Muscle layer of duodenum (tissue), 2 donors: Measurements from ENCODE around the gene STIM1.
"Not testable (repeated sequence)": the region's sequence is repeated elsewhere in the genome, so short reads cannot be mapped to it uniquely, and the experiment has no call there.

ENCODE experiments used
- H3K27ac ChIP-seq: one replicate; pipeline ENCODE4 v1.7.0; 2013; ENCODE audit warnings: mild to moderate bottlenecking, low read length
- H3K27me3 ChIP-seq: one replicate; pipeline ENCODE4 v1.7.0; 2013; ENCODE audit warnings: low read depth, mild to moderate bottlenecking, control low read depth, low read length
- H3K36me3 ChIP-seq, 2 donors: one replicate each; pipeline ENCODE4 v1.7.0; 2013; ENCODE audit warnings: low read length in 2 of 2, control low read depth in 1 of 2, mild to moderate bottlenecking in 1 of 2; ENCODE audit not compliant: insufficient read depth in 2 of 2, control insufficient read depth in 1 of 2
- H3K4me1 ChIP-seq, 2 donors: one replicate each; pipeline ENCODE4 v1.7.0; 2013; ENCODE audit warnings: low read length in 2 of 2, mild to moderate bottlenecking in 2 of 2, control low read depth in 1 of 2, moderate library complexity in 1 of 2; ENCODE audit not compliant: insufficient read depth in 2 of 2, control insufficient read depth in 1 of 2
- H3K4me3 ChIP-seq, 2 donors: one replicate each; pipeline ENCODE4 v1.7.0; 2013; ENCODE audit warnings: low read length in 2 of 2, low read depth in 1 of 2, mild to moderate bottlenecking in 1 of 2
- H3K9me3 ChIP-seq, 2 donors: one replicate each; pipeline ENCODE4 v1.7.0; 2013; ENCODE audit warnings: low read length in 2 of 2, control low read depth in 1 of 2, mild to moderate bottlenecking in 1 of 2; ENCODE audit not compliant: control insufficient read depth in 1 of 2
- donor health status: healthy.

Gene STIM1

DNA sequence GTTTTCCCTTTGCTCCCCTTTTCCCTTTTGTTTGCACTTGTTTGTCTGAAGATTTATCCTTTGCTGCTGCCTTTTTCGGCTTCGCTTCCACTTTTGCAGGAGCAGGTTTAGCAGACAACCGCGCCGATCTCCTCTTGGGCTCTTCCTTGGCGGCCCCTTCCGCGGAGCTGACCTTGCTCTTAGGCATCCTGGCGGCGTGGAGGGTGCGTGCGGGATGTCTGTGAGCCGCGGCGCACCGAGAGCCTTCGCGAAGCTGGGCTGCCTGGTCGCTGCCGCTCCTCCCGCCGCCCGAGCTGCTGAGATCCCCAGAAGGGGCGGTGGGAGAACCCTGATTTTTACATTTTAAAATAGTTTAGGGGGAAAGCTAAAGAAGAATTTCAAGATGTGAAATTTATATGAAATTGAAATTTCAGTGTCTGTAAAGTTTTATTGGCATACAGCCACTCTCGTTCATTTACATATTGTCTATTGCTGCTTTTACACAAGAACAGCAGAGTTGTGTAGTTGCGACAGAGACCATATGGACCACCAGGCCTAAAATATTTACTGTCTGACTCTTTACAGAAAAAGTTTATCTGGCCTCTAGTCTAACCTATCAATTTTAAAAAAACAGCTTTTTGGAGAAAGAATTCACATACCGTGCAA, 133.9 kb downstream of the STIM1 start:
- Histone ChIP-seq H3K27ac (peak overlapping the region; percentile 21), H3K4me3 (peak overlapping the region in 1 of 2 donors; percentile 10), H3K36me3 (no peaks in the 10 kb centered on the region), H3K4me1 (peaks cover 14 to 26% of the 10 kb centered on the region in 2 donors), H3K9me3 (peaks cover 0 to 7% of the 10 kb centered on the region in 2 donors), H3K27me3 (no peaks in the 10 kb centered on the region)

DNA sequence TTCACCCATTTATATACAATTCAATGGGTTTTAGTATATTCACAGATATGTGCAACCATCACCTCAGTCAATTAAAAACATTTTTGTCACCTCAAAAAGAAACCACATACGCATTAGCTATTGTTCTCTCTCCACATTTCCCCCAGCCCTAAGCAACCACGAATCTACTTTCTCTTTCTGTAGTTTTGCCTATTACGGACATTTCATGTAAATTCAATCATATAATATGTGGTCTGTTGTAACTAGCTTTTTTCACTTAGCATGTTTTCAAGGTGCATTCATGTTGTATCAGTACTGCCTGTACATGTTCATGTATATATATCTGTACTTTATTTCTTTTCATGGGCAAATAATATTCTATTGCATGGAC, 134.4 kb downstream of the STIM1 start:
- Histone ChIP-seq H3K36me3 (no peaks in the 10 kb centered on the region), H3K27ac (no peak overlapping the region), H3K4me1 (peaks cover 9 to 21% of the 10 kb centered on the region in 2 donors)

DNA sequence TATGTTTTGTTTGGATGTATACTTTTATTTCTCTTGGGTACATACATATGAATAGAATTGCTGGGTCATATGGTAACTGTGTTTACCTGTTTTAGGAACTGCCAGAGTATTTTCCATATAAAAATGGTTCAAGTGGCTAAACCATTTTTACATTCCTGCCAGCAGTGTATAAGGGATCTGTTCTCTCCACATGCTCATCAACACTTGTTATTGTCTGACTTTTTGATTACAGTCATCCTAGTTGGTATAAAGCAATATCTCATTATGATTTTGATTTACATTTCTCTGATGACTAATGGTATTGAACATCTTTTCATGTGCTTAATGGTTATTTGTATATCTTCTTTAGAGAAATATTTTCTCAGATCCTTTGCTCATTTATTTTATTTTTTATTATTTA, 134.9 kb downstream of the STIM1 start:
- Histone ChIP-seq H3K9me3 (peaks cover 0 to 9% of the 10 kb centered on the region in 2 donors), H3K27ac (no peak overlapping the region), H3K4me3 (no peak overlapping the region), H3K36me3 (no peaks in the 10 kb centered on the region), H3K4me1 (peaks cover 4 to 19% of the 10 kb centered on the region in 2 donors), H3K27me3 (no peaks in the 10 kb centered on the region)

More for the DNA sequence above, 134.4 kb downstream of the STIM1 start:
- Histone ChIP-seq H3K27me3 (no peaks in the 10 kb centered on the region), H3K9me3 (peaks cover 0 to 9% of the 10 kb centered on the region in 2 donors), H3K4me3 (no peak overlapping the region)

DNA sequence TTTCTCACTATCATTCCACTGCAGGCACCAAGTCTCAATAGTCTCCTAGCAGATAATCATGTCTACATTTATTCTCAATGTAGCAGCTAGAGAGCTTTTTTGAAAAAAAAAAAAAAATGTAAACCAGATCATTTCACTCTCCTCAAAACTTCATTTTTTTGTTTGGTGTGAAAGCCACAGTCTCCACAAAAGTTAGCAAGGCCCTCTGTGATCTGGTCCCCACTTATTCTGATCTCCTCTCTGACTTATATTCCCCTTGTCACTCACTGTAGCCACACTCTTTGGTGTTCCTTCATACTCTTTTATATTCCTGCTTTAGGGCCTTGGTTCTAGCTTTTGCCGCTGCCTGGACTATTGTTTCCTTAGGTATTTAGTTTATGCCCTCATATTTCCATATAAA, 137.5 kb downstream of the STIM1 start:
- Histone ChIP-seq H3K9me3 (peaks cover 0 to 9% of the 10 kb centered on the region in 2 donors), H3K4me3 (no peak overlapping the region), H3K27ac (no peak overlapping the region), H3K4me1 (peaks cover 8 to 16% of the 10 kb centered on the region in 2 donors), H3K36me3 (no peaks in the 10 kb centered on the region), H3K27me3 (no peaks in the 10 kb centered on the region)

DNA sequence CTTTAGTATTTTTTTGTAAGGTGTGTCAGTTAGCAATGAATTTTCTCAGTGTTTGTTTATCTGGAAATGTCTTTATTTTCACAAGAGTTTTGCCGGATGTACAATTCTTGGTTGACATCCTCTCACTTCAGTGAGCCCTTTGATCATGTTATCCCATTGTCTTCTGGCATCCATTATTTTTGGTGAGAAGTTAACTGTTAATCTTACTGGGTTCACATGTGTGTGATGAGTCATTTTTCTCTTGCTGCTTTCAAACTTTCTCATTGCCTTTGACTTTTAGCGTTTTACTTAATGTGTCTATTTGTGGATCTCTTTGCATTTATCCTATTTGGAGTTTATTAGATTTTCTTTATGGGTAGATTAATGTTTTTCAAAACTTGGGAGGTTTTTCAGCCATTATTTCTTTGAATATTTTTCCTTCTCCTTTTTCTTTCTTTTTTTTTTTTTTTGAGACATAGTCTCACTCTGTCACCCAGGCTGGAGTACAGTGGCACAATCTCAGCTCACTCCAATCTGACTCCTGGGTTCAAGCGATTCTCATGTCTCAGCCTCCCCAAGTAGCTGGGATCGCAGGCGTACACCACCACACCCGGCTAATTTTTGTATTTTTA, 138.7 kb downstream of the STIM1 start:
- Histone ChIP-seq H3K4me1 (peaks cover 8 to 15% of the 10 kb centered on the region in 2 donors), H3K9me3 (peaks cover 0 to 9% of the 10 kb centered on the region in 2 donors), H3K4me3 (no peak overlapping the region), H3K27ac (no peak overlapping the region), H3K36me3 (no peaks in the 10 kb centered on the region), H3K27me3 (no peaks in the 10 kb centered on the region)

DNA sequence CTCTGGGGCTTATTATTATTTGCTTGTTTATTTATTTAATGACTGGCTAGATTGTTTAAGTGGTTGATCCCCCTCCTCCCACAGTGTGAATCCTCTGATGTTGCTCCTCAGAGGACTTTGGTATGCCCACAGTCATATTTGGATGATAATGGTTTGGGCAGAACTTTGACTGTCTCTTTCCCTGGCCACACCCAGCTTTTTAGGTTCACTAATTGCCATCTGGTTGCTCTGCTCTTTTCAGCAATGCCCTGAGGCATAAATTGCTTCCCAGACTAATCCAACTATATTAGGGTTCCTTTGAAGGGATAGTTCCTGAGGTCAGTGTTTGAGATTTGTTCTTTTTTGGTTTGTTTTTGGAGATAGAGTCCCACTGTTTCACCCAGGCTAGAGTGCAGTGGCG, 139.8 kb downstream of the STIM1 start:
- peaks cover 8 to 15% of the 10 kb centered on the region in 2 donors for H3K4me1 ChIP-seq
- no peak overlapping the region for H3K27ac ChIP-seq
- peaks cover 0 to 9% of the 10 kb centered on the region in 2 donors for H3K9me3 ChIP-seq
- H3K27me3 ChIP-seq, result no peaks in the 10 kb centered on the region
- H3K4me3 ChIP-seq, result no peak overlapping the region
- H3K36me3 ChIP-seq, result no peaks in the 10 kb centered on the region

DNA sequence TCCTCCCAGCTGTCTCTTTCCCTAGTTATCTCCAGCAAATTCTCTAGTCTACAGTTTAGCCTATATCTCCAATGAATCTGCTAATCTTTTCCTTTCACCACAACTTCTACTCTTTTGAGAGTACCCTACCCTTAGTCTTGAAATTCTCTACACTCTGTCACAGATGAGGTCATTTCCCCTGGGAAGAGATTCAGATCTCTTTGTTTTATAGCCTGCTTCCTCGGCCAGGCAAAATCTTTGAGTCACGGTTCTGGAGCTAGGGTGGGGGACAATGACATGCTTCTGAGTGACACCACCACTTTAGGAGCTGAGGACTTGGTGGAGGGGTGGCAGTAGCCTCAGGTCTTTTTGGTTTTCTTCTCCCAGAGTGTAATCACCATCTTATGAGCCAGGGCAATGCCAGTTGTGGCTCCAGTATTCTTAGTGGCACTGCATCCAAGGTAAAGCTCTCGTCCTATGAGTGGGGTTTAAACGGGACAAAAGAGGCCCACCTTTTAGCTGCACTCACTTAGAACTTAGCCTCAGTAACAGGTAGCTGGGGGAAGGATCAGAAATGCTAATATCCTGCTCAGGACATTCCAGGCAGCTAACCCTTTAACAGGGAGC, 140.6 kb downstream of the STIM1 start:
- Histone ChIP-seq H3K4me3 (no peak overlapping the region), H3K36me3 (no peaks in the 10 kb centered on the region), H3K27ac (no peak overlapping the region), H3K9me3 (peaks cover 0 to 9% of the 10 kb centered on the region in 2 donors), H3K4me1 (peaks cover 8 to 15% of the 10 kb centered on the region in 2 donors), H3K27me3 (no peaks in the 10 kb centered on the region)

DNA sequence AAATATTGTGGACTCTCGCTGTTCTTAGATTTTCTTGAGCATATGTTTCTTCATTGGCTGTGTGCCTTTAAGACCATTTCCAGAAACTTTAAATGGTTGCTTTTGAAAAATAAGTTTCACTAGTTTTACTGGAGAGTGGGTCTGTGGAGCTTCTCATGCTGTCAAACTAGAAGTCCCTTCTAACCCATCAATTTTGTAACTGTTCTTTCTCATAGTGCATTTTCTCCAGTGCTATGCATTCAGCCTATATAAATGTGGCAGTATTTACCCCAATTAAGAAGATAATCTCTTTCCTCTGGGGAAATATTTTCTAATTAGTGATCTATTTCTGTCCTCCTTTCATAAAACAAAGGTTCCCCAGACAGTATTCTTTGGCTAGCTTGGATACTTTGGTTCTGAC, 141.2 kb downstream of the STIM1 start:
- Histone ChIP-seq H3K27me3 (no peaks in the 10 kb centered on the region), H3K4me3 (no peak overlapping the region), H3K27ac (no peak overlapping the region), H3K9me3 (peaks cover 0 to 9% of the 10 kb centered on the region in 2 donors), H3K36me3 (no peaks in the 10 kb centered on the region), H3K4me1 (peaks cover 8 to 12% of the 10 kb centered on the region in 2 donors)

DNA sequence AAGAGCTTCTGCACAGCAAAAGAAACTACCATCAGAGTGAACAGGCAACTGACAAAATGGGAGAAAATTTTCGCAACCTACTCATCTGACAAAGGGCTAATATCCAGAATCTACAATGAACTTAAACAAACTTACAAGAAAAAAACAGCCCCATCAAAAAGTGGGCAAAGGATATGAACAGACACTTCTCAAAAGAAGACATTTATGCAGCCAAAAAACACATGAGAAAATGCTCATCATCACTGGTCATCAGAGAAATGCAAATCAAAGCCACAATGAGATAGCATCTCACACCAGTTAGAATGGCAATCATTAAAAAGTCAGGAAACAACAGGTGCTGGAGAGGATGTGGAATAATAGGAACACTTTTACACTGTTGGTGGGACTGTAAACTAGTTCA, 149.3 kb downstream of the STIM1 start:
- H3K36me3 ChIP-seq, H3K4me3 ChIP-seq, H3K27me3 ChIP-seq, H3K27ac ChIP-seq, H3K4me1 ChIP-seq, H3K9me3 ChIP-seq: not testable (repeated sequence)

DNA sequence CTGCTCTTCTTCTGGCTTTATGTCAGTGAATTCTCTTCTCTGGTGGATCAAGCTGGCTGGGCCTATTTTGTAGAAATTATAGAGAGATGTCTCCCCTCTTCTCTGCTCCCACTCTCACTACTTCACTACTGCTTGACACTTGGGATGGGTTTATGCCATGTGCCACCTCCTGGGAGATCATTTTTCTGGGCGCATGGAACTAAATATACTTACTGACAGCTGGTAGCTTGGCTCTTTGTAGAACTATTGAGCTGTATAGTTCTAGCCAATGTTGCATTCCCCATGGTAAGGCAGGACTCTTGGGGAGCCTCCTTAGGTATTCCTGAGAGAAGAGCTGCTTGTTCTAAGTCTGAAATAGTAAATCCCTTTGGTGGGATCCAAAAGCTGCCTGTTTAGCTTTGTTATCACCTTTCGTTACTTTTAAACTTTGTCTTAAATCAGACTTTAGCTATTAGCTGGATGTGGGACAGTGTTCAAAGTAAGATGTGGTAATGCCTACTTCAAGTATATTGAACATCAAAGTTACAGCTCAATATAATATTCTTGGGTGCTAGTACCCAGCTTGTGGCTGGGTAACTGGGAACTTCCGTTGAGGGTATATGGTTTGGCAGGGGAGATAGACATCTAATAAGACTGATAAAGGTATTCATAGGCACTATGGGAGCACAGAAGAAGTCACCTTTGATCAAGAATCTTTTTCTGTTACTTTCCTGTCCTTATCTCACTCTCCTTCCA, 151.6 kb downstream of the STIM1 start:
- no peaks in the 10 kb centered on the region for H3K36me3 ChIP-seq
- no peaks in the 10 kb centered on the region for H3K9me3 ChIP-seq
- no peaks in the 10 kb centered on the region for H3K27me3 ChIP-seq
- H3K27ac ChIP-seq, result no peak overlapping the region
- no peaks in the 10 kb centered on the region for H3K4me1 ChIP-seq
- no peak overlapping the region for H3K4me3 ChIP-seq

DNA sequence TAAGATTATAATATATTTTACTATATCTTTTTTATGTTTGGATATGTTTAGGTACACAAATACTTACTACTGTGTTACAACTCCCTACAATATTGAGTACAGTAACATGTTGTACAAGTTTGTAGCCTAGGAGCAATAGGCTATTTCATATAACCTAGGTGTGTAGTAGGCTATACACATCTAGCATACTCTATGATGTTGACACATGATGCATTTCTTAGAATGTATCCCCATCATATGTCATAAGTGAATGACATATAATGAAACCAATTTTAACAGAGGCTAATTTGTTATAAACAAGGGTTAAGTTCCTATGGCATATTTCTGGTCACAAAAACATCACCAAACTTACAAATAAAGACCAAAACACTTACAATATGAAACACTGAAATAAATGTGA, 152.7 kb downstream of the STIM1 start:
- no peaks in the 10 kb centered on the region for H3K4me1 ChIP-seq
- no peaks in the 10 kb centered on the region for H3K36me3 ChIP-seq
- no peak overlapping the region for H3K4me3 ChIP-seq
- no peak overlapping the region for H3K27ac ChIP-seq
- H3K27me3 ChIP-seq, result no peaks in the 10 kb centered on the region
- no peaks in the 10 kb centered on the region for H3K9me3 ChIP-seq
